Muscle layer of duodenum (tissue), 2 donors: ENCODE results near the gene GLCCI1.
A peak's percentile ranks its signal among the peaks of the same experiment; 100 is the strongest.

Source experiments
- H3K27ac ChIP-seq: one replicate; pipeline ENCODE4 v1.7.0; 2013; ENCODE audit warnings: mild to moderate bottlenecking, low read length
- H3K27me3 ChIP-seq: one replicate; pipeline ENCODE4 v1.7.0; 2013; ENCODE audit warnings: low read depth, mild to moderate bottlenecking, control low read depth, low read length
- H3K36me3 ChIP-seq, 2 donors: one replicate each; pipeline ENCODE4 v1.7.0; 2013; ENCODE audit warnings: low read length in 2 of 2, control low read depth in 1 of 2, mild to moderate bottlenecking in 1 of 2; ENCODE audit not compliant: insufficient read depth in 2 of 2, control insufficient read depth in 1 of 2
- H3K4me1 ChIP-seq, 2 donors: one replicate each; pipeline ENCODE4 v1.7.0; 2013; ENCODE audit warnings: low read length in 2 of 2, mild to moderate bottlenecking in 2 of 2, control low read depth in 1 of 2, moderate library complexity in 1 of 2; ENCODE audit not compliant: insufficient read depth in 2 of 2, control insufficient read depth in 1 of 2
- H3K4me3 ChIP-seq, 2 donors: one replicate each; pipeline ENCODE4 v1.7.0; 2013; ENCODE audit warnings: low read length in 2 of 2, low read depth in 1 of 2, mild to moderate bottlenecking in 1 of 2
- H3K9me3 ChIP-seq, 2 donors: one replicate each; pipeline ENCODE4 v1.7.0; 2013; ENCODE audit warnings: low read length in 2 of 2, control low read depth in 1 of 2, mild to moderate bottlenecking in 1 of 2; ENCODE audit not compliant: control insufficient read depth in 1 of 2
- donor health status: healthy.

The GLCCI1 gene

DNA sequence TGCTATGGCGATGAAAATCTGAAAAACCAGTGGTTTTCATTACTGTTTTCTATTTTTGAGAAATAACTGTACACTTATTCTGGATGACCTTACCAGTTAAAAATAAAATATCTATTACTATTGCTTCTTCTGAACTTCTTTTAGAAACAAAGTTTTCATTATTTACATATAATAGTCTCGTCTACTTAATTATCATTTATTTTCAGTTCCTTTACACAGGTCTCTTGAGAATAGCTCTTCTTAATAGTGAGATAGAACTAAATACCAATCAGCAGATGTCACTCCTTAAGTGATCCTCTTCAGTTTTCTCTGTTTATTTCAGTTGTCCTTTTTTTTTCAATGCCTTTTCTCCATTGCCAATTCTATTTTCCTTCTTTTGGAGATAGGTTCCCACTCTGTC lies 4.3 kb upstream of the GLCCI1 start:
- H3K4me1 ChIP-seq: peaks cover 0 to 5% of the 10 kb centered on the region in 2 donors
- no peaks in the 10 kb centered on the region for H3K27me3 ChIP-seq
- H3K27ac ChIP-seq: no peak overlapping the region
- H3K36me3 ChIP-seq: peaks cover 0 to 3% of the 10 kb centered on the region in 2 donors
- no peaks in the 10 kb centered on the region for H3K9me3 ChIP-seq
- H3K4me3 ChIP-seq: no peak overlapping the region

DNA sequence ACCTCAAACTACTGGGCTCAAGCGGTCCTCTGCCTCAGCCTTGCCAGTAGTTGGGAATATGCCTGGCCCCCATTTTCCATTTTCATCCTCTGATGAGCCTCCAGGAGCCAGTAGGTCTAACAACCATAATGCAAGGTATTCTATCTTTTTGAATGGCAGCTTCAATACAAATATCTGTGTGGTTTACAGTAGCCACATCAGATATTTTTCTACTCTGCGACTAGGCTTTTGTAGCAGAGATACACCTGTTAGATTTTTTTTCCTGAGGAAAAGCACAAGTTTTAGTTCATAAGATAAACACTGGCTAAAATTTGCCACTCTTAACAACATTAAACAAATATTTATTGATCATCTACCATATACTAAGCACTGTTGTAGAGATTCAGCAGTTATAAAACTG lies 3.9 kb upstream of the GLCCI1 start:
- H3K4me3 ChIP-seq: no peak overlapping the region
- H3K36me3 ChIP-seq: peaks cover 0 to 3% of the 10 kb centered on the region in 2 donors
- H3K4me1 ChIP-seq: peaks cover 0 to 5% of the 10 kb centered on the region in 2 donors
- H3K27me3 ChIP-seq: no peaks in the 10 kb centered on the region
- H3K9me3 ChIP-seq: no peaks in the 10 kb centered on the region
- H3K27ac ChIP-seq: no peak overlapping the region

DNA sequence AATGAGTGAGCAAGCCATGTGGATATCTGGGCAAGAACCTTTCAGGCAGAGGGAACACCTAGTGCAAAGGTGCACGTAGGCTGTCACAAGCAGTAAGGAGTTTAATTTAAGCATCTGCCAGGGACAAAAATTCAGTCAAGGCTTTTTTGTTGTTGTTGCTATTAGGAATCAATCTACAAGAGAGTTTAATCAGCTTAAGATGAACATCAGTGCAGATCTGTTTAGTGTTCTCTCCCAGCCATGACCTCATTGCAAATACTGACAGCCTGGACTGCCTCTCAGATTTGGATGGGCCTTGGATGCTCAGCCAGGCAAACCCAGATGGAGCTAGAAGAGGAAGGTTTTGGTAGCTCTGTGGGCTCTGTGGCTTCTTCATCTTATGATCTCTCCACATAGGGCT lies 3.3 kb upstream of the GLCCI1 start:
- H3K4me1 ChIP-seq: peaks cover 0 to 5% of the 10 kb centered on the region in 2 donors

DNA sequence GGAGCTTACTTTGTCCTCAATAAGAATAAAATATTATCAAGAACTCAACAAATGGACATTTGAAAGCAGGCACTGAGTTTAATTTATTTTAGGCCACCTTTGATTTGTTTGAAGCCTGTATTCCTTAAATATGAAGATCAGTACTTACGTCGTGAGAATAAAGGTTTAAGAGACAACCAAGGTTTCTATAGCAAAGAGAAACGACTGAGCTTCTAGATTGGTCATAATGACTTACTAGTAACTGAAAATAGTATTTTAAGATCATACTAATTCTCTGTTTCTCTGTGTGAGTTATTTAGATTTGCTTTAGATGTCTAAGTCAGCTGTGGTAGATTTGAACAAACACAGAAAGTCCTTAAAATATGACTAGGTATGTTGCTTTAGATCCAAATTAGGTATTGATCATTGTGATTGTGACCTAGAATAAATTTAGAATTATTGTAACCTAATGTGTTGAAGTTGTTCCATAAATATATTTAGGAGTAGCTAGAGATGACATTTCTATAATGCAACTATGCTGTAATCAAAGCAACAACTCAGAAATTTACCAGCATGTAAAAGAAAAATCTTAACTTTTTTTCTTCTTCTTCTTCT lies 2.4 kb upstream of the GLCCI1 start:
- no peaks in the 10 kb centered on the region for H3K27me3 ChIP-seq
- no peak overlapping the region for H3K4me3 ChIP-seq
- no peak overlapping the region for H3K27ac ChIP-seq
- H3K9me3 ChIP-seq: no peaks in the 10 kb centered on the region
- peaks cover 0 to 3% of the 10 kb centered on the region in 2 donors for H3K36me3 ChIP-seq
- H3K4me1 ChIP-seq: peaks cover 0 to 9% of the 10 kb centered on the region in 2 donors

More for the DNA sequence above, 3.3 kb upstream of the GLCCI1 start:
- Histone ChIP-seq H3K27me3 (no peaks in the 10 kb centered on the region), H3K27ac (no peak overlapping the region), H3K4me3 (no peak overlapping the region), H3K36me3 (peaks cover 0 to 3% of the 10 kb centered on the region in 2 donors), H3K9me3 (no peaks in the 10 kb centered on the region)

DNA sequence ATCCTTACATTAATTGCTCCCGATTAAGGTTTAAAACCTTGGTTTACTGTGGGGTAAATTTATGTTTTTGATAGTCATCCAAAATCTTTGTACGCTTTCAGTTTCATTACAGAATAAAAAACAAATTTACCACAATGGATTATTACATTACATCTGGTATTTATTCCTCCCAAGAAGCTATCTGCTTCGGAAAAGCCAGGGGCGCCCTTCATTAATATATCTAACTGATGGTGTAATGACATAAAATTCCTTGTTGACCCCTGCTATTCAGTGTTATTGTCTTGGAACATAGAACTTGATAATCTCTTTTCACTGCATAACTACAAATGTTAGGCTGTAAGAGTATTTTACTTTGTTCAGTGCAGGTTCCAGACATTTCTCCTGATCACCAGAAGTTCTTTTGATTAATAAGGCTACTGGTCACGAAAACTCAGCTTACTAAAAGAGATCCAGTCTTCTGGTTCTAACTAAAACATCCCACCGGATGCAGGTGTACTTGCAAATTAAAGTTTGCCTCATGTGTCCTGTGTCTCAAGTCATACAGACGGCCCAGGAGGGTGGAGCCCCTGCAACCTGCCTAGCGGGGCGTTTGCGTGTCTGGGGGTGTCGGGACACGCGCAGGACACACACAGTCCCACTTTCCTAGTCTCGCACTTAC lies 581 bp upstream of the GLCCI1 start:
- no peaks in the 10 kb centered on the region for H3K9me3 ChIP-seq
- H3K4me1 ChIP-seq: peaks cover 0 to 16% of the 10 kb centered on the region in 2 donors
- peak overlapping the region; percentile 79 for H3K27ac ChIP-seq
- H3K27me3 ChIP-seq: no peaks in the 10 kb centered on the region
- peaks cover 0 to 3% of the 10 kb centered on the region in 2 donors for H3K36me3 ChIP-seq
- H3K4me3 ChIP-seq: peak overlapping the region; percentile 95 to 96

DNA sequence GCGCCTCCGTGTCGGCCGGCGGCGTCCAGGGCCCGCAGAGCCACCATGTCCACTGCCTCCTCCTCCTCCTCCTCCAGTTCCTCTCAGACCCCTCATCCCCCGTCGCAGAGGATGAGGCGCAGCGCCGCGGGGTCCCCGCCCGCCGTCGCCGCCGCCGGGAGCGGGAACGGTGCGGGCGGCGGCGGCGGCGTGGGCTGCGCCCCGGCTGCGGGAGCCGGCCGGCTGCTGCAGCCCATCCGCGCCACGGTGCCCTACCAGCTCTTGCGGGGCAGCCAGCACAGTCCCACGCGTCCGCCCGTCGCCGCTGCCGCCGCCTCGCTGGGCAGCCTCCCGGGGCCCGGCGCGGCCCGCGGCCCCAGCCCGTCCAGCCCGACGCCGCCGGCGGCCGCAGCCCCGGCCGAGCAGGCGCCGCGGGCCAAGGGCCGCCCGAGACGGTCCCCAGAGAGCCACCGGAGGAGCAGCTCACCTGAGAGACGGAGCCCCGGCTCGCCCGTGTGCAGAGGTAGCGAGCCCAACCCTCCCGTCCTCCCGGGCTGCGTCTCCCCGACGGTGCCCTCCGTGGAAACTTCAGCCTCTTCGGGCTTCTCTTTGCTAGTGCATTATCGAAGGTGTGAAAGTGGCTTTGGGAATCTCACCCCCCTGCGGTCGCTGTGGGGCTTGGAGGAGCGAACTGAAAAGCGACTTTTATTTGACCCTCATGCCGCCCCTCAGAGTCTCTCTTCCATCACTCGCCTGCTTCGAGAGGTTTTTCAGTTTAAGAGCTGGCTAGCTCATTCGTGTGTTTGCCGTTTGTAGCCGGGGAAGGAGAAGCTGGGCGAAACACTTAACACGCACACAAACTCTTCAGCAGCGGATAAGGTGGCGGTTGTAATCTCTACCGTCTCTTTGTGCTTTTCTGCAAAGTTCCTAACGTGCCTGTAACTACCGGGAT lies 975 bp downstream of the GLCCI1 start:
- H3K9me3 ChIP-seq: no peaks in the 10 kb centered on the region
- H3K36me3 ChIP-seq: peaks cover 0 to 3% of the 10 kb centered on the region in 2 donors
- H3K4me1 ChIP-seq: peaks cover 0 to 19% of the 10 kb centered on the region in 2 donors
- H3K4me3 ChIP-seq: peak overlapping the region; percentile 92 to 96
- no peaks in the 10 kb centered on the region for H3K27me3 ChIP-seq
- peak overlapping the region; percentile 67 for H3K27ac ChIP-seq

DNA sequence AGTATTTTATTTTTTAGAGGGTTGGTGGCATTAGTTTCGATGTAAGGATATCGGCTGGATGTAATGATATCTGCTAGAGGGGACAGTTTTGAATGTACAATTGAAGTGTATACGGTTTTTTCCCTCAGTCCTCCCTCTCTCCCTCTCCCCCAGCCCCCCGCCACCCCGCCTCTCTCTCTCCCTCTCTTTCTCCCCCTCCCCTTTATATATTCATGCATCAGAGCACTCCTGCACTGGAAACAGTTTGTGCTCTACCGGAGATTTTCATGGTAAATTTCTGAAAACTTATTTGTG lies 1.6 kb downstream of the GLCCI1 start:
- no peaks in the 10 kb centered on the region for H3K27me3 ChIP-seq
- H3K36me3 ChIP-seq: peaks cover 0 to 3% of the 10 kb centered on the region in 2 donors
- H3K9me3 ChIP-seq: no peaks in the 10 kb centered on the region
- H3K4me1 ChIP-seq: peaks cover 0 to 19% of the 10 kb centered on the region in 2 donors
- peak overlapping the region; percentile 82 to 92 for H3K4me3 ChIP-seq
- peak overlapping the region; percentile 67 for H3K27ac ChIP-seq

DNA sequence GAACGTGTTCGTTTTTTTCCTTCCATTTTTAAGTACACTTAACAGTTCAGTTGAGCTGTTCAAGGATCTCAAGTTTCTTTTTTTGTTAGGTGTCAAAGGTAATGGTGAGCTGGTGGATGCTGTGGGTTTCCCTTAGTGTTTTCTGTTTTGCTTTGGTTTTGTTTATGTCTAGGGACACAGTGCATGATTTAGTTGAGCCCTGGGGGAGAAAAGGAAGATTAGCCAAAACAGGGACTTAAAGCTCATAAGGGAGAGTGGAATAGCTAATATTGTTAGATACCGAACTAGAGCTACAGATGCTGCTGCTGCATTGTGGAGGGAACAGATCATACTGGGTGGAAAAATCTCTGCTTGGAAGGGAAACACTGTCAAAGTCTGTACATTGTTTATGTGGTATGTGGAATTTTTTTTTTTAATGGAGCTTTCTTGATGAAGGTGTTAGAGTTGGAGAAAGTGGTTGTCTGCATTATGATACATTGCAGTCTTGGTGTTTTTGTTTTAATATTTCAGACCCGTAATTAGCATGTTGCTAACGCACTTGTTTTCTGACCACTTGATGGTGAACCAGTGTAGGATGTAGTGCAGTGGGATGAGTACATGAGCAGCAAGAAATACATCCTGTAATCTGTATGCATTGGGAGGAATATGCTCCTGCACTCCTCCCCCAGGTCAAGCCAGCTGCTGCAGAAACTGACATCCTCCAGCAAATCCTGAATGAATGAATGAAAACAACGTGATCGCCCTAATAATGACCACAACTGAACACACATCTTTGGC lies 2.1 kb downstream of the GLCCI1 start:
- peak overlapping the region; percentile 82 to 92 for H3K4me3 ChIP-seq
- H3K27me3 ChIP-seq: no peaks in the 10 kb centered on the region
- H3K27ac ChIP-seq: peak overlapping the region; percentile 56
- H3K36me3 ChIP-seq: peaks cover 0 to 3% of the 10 kb centered on the region in 2 donors
- H3K4me1 ChIP-seq: peaks cover 0 to 19% of the 10 kb centered on the region in 2 donors
- H3K9me3 ChIP-seq: no peaks in the 10 kb centered on the region

DNA sequence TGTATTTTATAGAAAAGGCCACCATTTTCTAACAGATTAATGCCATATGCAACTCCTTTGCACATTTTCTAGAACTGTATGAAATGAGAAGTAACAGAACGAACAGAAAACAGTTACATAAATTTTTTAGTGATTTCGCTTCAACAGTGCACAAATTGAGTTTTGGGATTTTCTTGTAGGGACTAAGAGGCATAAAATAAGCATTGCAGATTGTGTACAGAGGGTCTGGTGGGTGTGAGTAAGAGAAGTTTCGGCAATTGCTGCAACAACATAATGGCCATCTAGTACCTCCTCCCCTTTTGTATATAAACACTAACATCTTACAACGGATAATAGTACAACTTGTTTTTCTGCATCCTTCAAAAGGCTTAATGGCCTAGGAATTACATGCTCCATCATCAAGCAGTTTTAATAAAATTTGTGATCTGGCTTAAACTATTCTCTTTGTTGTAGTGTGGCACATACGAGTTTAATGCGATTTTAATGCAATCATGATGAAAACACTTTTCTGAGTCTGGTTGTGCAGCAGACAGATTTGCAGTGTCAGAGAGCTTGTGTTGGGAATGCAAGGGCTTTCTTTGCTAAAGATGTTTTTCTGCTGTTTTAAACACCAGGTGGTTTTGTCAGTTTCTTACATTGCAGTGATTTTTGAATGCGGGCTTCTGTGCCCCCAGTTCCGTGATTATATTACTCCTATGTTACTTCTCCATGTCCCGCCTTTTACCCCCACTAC lies 2.9 kb downstream of the GLCCI1 start:
- Histone ChIP-seq H3K9me3 (no peaks in the 10 kb centered on the region), H3K27ac (no peak overlapping the region), H3K4me3 (peak overlapping the region; percentile 82 to 92), H3K27me3 (no peaks in the 10 kb centered on the region), H3K36me3 (peaks cover 0 to 3% of the 10 kb centered on the region in 2 donors), H3K4me1 (peaks cover 0 to 19% of the 10 kb centered on the region in 2 donors)

DNA sequence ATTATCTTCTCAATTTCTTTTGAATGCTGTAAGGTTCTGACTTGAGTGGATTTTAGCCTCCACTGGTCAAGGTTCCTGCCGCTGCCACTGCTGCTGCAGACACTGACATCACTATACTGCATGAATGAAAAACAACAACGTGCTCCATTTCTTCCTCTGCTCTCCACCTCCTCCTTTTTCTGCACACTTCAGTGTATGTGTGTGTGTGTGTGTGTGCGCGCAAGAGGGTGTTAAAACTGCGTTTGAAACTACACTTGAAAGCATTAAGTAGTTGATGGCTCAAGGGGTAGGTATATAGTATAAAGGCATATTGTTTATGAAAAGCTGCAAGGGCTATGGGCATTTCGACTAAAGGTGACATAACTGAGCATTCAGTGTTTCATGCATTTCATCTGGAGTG lies 3.5 kb downstream of the GLCCI1 start:
- H3K27ac ChIP-seq: no peak overlapping the region
- H3K36me3 ChIP-seq: peaks cover 0 to 3% of the 10 kb centered on the region in 2 donors
- H3K27me3 ChIP-seq: no peaks in the 10 kb centered on the region
- no peaks in the 10 kb centered on the region for H3K9me3 ChIP-seq
- peak overlapping the region; percentile 82 to 92 for H3K4me3 ChIP-seq
- peaks cover 0 to 23% of the 10 kb centered on the region in 2 donors for H3K4me1 ChIP-seq
